GM21515 (cell line): ENCODE measurements around the gene ZNF688.
"Not testable (repeated sequence)": the region's sequence is repeated elsewhere in the genome, so short reads cannot be mapped to it uniquely, and the experiment has no call there.

Source experiments
- ATAC-seq: cut with Tn5 transposase; IDR thresholded peaks from one replicate; pipeline ENCODE4 v1.9.1; 2021; ENCODE audit not compliant: unreplicated experiment

The ZNF688 gene

DNA sequence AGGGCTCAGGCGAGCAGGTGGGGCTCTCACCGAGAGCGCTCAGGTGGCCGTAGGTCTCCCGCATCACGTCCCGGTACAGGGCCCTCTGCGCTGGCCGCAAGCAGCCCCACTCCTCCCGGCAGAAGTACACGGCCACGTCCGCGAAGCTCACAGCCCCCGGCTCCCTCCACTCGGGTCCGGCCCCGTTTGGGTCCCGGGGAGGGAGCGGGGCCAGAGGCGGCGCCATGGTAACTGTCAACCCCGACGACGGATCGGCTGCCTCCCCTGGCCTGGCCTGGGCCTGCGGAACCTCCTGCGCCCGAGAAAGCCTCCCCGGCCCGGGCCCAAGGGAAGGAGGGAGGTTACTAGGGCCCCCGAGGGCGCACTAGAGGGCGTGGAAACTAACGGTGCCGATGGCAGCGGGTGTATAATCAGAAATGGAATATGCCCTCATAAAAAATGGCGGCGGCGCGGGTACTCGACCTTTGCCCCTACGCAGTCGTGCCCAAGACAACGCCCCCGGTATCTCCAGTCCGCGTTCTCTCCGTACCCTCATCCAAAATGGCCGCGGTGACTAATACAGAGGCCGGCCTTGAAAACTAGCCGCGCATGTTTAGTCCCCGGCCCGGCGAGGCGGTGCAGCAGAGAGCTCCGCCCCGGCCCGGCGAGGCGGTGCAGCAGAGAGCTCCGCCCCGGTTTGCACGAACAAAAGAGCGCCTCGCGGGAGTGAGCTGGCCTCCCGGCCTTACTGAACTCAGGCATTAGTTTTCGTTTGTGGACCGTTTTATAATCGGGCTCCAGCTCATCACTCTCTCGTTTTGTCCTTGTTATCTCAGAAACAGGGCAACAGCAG lies 13.3 kb downstream of the ZNF688 start, which contains the start of gene ZNF764:
TSS of gene ZNF764 (minus strand) at position 418 of the 832 bp plus-strand sequence. CDS start at position 226, 192 bp downstream.
- ATAC-seq = peak; percentile 86

DNA sequence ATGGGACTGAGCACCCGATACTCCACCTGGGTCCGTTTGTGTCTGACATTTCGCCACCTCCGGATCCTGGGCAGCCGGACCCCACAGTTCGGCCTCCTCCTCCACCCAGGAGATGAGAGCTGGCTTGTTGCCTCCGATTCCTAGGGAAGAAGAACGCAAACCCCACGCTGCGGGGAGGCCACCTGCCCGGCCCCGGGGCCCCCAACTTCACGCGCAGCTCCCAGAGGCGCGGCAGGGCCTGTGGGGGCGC lies 13.9 kb downstream of the ZNF688 start:
- ATAC-seq = no peak

DNA sequence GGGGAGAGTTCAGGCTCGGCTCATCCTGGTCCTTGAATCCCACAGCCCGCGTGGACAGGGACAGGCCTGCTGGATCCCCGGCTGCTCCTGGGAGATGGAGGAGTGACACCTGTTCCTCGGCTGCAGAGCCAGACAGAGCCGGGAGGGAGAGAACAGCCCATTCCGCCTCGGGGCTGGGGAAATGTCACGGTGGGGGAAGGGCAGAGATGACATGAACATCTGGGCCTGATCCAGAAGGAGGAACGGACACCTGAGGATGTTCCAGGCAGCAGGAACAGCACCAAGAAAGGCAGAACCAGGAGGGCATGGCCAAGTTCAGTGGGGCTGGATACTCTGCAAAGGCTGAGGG lies 15.4 kb downstream of the ZNF688 start:
- no peak for ATAC-seq

DNA sequence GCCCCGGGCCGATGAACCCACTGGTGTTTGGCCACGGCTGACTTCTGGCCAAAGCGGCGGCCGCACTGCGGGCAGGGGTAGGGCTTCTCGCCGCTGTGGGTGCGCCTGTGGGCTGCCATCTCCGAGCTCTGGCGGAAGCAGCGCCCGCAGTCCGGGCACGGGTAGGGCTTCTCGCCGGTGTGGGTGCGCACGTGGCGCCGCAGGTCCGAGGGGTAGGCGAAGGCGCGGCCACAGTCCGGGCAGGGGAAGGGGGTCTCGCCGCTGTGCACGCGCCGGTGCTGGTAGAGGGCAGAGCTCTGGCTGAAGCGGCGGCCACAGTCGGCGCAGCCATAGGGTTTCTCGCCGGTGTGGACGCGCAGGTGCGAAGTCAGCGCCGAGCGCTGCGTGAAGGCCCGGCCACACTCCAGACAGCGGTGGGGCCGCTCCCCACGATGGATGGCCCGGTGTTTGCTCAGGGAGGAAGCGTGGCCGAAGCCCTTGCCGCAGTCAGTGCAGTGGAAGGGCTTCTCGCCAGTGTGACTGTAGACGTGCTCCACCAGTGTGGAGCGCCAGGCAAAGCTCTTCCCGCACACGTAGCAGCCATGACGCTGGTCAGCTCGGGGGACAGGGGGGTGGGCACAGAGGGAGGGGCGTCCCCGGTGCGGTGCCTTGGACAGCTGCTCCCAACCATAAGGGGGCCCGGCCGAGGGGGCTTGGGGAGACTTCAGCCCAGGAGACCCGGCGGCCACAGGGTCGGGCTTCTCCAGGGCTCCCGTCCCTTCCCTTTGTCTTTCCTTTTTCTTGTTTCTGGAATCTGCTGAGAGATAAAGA lies 16.0 kb downstream of the ZNF688 start:
- no peak for ATAC-seq

DNA sequence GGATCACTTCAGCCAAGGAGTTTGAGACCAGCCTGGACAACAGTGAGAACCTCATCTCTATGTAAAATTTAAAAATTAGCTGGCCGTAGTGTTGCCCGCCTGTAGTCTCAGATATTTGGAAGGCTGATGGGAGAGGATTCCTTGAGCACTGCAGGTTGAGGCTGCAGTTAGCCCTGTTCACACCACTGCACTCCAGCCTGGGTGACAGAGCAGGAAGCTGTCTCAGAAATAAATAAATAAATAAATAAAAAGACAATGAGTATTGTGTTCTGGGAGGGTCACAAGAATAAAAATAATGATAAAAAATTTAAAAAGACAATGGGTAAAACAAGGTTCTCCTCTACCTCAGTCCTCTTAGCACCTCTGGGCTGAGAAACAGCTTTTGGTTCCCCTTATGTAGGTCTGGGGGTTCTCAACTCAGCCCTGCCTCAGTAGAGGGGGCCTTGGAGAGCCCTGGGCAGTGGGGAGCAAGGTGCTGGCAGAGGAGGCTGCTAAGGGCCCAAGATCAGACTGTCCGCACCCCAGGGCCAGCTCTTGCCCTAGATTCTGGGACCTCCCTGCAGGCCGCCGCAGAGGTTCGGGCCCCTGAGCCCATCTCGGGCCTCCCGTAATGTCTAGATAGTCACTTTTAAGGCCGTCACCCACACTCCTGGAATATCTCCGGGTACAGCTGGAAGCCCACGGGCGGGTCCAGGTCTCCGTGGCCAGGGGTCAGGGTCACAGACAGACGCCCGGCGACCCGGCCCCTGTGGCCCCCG lies 16.8 kb downstream of the ZNF688 start:
- no peak for ATAC-seq

DNA sequence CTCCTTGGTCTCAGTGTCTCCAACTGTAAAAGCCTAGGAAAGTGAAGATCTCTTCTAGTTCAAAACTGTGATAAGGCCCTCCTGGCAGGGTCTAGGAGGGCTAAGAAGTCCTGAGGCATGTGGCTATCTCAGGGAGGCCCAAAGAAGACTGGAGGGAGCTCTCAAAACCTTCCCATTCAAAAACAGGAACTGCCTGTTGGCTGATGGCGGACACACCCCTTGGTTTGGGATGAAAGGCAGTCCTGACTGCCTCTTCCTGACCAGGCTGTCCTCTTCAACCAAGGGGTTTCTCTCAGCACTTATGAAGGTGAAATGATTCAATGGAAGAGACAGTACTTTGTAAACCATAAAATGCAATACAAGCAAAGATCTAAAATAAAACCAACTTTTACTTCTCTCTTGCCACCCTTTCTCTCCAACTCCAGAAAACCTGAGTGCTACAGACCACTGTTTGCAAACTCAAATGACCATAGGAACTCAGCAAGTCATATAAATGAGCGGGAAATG lies 18.1 kb downstream of the ZNF688 start:
- ATAC-seq = no peak

DNA sequence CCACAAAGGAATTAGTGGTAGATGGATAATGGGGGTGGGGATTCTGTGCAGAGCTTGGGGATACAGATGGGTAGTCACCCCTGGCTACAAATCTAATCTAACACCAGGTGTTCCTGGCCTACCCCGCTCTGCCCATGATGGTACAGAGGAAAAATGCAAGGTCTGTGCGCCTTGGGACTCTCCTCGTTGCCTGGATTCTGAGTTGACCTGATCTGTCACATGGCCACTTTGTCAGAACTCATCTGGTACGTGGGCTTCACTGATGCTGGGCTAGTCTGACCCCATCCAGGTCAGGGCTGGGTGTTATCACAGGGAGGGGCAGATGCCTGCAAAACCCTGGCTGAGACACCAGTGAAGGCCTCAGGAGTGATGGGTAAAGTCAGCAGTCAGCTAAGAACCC lies 18.6 kb downstream of the ZNF688 start:
- no peak for ATAC-seq

DNA sequence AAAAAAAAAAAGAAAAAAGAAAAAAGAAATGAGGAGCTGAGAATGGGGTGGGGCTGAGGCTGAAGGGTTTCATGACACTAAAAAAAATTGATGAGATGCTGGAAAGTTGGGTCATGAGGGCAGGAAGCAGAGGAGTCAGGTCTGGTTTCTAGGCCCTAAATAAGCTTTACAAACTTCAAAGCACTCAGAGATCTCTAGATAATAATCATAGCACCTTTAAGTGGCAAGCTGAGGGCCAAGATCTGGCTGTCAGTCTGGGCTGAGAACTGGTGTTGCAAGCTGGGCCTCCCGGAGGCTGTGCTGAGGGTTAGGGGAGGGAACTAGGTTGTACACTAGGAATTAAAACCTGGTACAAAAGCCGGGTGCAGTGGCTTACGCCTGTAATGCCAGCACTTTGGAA lies 19.7 kb downstream of the ZNF688 start:
- ATAC-seq = no peak

DNA sequence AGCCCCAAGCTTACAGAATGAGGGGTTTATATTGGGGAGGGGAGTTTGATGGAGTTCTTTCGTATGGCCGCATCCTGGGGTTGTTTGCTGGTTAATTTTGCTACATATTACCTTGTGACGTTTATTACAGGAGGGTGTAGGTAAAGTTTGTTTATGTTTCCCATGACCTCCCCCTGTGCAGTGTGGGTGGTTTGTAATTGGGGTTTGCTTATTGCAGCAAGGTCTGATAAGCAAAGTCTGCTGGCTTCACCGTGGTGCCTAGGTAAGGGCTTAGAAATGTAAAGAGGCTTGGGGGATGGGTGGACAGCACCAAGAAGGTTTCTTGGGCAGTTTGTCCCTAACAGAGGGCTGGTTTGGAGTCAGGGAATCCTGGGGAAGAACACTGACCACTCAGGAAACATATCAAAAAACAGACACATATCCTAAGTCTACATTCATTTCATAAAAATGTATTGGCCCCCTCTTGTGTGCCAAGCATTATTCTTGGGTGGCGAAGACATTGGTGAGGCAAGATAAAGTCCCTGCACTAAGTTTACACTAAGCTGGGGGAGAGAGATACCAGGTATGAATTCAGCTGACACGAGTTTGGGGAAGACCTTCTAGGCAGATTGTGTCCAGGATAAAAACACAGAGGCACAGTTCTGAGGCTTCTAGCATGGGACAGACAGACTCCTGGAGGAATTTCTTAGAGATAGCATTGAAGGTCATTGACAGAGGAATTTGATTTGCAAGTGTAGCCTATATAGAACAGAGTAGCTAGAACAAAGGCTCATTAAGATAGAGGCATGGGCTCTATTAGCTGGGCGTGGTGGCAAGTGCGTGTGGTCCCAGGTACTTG lies 22.9 kb downstream of the ZNF688 start:
- no peak for ATAC-seq

DNA sequence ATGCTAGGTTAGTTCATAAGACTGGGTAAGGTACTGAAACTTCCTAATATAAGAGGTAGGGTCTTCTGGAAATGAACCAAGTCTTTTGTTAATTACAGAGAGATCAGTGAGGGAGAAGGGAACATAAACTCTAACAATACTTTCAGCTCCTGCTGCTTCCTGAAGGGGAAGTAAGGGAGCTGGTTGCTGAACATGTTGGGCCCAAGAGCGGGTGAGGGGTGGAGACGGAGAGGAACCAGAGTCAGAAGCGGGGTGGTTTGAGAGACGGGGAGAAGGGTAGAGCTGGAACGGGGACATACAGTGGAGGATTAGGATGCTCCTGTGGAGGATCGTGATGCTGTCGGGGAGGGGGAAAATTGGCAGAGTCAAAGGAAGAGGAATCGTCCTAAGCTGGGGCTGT lies 25.4 kb downstream of the ZNF688 start:
- ATAC-seq = no peak

DNA sequence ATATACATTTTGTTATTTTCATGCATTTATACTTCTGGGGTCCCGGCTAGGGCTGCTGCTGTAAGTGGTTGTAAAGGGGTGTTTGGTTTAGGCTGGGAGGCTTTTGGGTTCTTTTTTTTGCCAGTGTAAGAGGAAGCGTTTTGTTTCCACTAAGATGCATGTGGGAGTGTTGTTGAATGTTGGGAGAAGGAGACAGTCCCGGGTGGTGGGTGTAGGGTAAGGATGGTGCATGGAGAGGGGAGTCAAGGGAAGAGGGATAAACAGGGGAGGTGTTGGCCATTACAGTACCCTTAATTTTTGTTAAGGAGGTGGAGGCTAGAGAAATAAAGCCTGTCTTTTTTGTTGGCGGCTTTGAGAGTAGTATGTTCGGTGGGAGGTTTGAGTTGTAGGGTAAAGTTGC lies 28.4 kb downstream of the ZNF688 start:
- no peak for ATAC-seq

DNA sequence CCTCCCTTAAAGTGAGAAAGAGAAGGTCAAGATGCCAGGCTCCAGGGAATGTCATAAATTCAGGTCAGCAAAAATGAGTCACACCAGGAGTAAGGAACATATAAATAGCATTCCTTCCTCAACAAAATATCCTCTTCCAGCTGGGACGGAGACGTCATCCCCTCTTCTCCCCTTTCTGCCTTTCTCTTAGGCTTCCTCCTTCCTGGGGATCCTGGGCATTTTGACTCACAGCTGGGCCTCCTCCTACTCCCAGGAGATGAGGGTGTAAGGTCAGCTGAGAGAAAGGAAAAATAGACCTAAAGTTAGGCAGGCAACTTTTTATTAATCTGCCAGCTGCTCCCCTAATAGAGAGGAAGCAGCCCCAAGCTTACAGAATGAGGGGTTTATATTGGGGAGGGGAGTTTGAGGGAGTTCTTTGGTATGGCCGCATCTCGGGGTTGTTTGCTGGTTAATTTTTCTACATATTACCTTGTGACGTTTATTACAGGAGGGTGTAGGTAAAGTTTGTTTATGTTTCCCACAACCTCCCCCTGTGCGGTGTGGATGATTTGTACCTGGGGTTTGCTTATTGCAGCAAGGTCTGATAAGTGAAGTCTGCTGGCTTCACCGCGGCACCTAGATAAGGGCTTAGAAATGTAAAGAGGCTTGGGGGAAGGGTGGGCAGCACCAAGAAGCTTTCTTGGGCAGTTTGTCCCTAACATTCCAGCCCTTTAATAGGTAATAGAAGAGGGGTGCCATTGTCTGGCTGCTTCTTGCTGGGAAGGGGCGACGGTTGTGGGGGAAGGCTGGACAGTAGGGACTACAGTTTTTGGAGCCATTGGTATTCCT lies 29.8 kb downstream of the ZNF688 start:
- ATAC-seq = no peak

DNA sequence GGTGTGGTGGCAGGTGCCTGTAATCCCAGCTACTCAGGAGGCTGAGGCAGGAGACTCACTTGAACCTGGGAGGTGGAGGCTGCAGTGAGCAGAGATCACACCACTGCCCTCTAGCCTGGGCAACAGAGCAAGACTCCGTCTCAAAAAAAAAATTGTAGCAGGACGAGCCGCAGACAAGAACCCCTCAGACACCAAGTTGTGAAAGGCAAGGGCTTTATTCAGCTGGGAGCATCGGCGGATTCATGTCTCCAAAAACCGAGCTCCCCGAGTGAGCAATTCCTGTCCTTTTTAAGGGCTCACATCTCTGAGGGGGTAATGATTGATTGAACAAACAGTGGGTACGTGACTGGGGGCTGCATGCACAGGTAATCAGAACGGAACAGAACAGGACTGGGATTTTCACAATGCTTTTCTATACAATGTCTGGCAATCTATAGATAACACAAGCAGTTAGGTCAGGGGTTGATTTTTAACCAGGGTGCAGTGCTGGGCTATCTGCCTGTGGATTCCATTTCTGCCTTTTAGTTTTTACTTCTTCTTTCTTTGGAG lies 30.5 kb downstream of the ZNF688 start:
- ATAC-seq = not testable (repeated sequence)

DNA sequence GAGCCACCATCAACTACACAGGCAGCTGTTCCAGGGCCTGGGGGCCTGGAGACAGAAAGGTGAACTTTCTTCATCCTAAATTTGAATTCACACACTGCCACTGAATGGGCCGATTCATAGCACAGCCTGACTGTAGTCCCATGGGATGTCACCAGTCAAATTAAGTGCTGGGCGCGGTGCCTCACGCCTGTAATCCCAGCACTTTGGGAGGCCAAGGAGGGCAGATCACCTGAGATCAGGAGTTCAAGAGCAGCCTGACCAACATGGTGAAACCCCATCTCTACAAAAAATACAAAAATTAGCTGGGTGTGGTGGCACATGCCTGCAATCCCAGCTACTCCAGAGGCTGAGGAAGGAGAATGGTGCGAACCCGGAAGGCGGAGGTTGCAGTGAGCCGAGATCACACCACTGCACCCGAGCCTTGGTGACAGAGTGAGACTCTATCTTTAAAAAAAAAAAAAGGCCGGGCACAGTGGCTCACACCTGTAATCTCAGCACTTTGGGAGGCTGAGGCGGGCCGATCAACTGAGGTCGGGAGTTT lies 31.5 kb downstream of the ZNF688 start:
- not testable (repeated sequence) for ATAC-seq

DNA sequence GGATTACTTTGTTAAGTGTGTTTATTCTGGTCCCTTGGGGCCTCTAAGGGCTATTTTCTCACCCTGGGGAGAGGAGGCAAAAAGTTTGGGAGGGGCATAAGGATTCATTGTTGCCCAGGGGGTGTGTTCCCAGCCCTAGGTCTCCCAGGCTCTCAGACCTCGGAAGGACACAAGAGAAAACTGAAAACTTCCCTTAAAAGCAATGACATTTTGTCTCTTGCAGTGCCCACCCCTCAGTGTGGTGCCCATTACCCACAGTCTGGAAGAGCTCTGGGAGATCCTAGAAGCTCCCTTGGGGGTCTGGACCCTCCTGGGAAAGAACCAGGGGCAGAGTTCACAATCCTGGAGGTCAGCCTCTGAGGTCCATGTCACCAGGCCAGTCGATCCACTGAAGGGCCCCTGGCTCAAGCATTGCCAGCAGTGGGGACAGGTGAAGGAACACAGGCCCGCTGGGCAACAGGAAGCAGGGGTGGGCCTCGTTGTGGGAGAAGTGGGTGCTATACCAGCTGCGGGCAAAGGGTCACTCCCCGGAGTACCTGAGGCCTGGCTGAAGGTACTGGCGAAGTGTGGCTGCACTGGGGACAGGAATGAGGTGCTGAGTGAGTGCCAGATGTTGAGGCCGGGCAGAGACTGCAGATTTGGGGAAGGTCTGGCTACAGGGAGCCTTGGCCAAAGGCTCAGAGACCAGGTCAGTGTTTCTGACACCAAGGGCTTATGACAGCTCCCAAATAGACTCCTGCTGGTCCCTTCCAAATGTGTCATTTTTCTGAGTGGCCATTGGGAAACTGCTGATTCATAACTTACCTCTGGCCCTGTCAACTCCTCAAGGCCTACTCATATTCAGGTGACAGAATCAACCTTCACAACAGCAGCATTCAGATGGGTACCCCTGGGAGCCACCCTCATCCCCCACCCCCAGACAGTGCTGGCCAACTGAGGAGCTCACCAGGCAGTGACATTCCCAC lies 32.2 kb downstream of the ZNF688 start:
- no peak for ATAC-seq

DNA sequence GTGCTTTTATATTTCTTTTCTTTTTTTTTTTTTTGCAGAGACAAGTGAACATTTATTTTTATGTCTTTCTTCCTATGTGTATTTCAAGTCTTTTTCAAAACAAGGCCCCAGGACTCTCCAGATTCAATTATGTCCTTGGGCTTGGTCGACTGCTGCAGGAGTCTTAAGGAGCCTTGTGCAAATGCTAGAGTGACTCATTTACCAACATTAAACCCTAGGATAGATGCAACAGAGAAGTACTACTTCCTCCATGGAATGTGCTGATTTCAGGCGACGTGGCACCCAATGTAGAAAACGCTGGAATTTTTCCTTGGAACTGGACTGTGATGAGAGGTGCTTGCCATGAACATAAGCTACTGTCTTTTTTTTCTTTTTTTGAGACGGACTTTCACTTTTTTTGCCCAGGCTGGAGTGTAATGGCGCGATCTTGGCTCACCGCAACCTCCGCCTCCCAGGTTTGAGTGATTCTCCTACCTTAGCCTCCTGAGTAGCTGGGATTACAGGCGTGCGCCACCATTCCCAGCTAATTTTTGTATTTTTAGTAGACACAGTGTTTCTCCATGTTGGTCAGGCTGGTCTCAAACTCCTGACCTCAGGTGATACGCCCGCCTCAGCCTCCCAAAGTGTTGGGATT lies 35.0 kb downstream of the ZNF688 start:
- not testable (repeated sequence) for ATAC-seq

DNA sequence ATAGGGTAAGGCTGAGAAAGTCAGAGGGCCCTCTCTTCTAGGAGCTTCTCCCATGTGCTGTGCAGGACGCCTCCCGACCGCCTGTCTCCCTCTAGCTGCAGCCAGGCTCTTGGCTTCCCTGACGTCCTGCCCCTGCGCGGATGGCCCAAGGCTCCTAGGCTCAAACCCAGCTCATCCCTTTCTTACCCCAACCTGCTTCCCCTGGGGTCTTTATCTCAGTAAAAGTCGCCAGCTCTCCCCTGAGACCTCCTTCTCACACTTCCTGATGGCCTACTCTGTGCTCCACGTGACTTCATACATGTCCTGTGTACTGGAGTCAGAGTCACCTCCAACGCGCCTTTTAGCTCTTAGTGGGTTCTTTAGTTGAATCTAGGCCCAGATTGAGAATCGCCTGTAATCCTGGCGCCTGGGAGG lies 35.7 kb downstream of the ZNF688 start:
- peak; percentile 37 for ATAC-seq
